MM.1S (cell line): ENCODE results near the gene GPC5.

Experiments
- DNase-seq: peaks from one replicate; pipeline ENCODE4 v3.0.0-alpha.2; 2015
- H2AFZ ChIP-seq: fragments of 300-600 bp; sonication (generic); 2 replicates; pipeline ENCODE4 v1.6.0; 2016; ENCODE audit warnings: antibody characterized with exemption, low read length
- H3F3A ChIP-seq: fragments of 300-600 bp; sonication (generic); 2 replicates; pipeline ENCODE4 v1.6.1; 2016; ENCODE audit warnings: mild to moderate bottlenecking, antibody characterized with exemption, low read length, moderate library complexity, mixed read lengths; ENCODE audit not compliant: insufficient read depth
- H3K27ac ChIP-seq: fragments of 300-600 bp; sonication (generic); 2 replicates; pipeline ENCODE4 v1.5.1; 2016; ENCODE audit warnings: mild to moderate bottlenecking, low read length
- H3K27me3 ChIP-seq: fragments of 300-600 bp; sonication (generic); replicated peaks from 2 replicates; pipeline ENCODE4 v1.6.0; 2016; ENCODE audit warnings: low read length; ENCODE audit not compliant: insufficient read depth
- H3K36me3 ChIP-seq: fragments of 300-600 bp; sonication (generic); replicated peaks from 2 replicates; pipeline ENCODE4 v1.6.1; 2016; ENCODE audit warnings: mild to moderate bottlenecking, low read length, mixed read lengths; ENCODE audit not compliant: insufficient read depth
- H3K4me1 ChIP-seq: fragments of 300-600 bp; sonication (generic); 2 replicates; pipeline ENCODE4 v1.6.1; 2016; ENCODE audit warnings: low read length, mixed read lengths
- H3K4me2 ChIP-seq: fragments of 300-600 bp; sonication (generic); 2 replicates; pipeline ENCODE4 v1.6.0; 2016; ENCODE audit warnings: low read depth, low read length
- H3K4me3 ChIP-seq: fragments of 300-600 bp; sonication (generic); 2 replicates; pipeline ENCODE4 v1.5.1; 2016; ENCODE audit warnings: low read length, mixed read lengths
- H3K79me2 ChIP-seq: fragments of 300-600 bp; sonication (generic); 2 replicates; pipeline ENCODE4 v1.6.1; 2016; ENCODE audit warnings: mixed run types, low read length, mixed read lengths
- H3K9ac ChIP-seq: fragments of 300-600 bp; sonication (generic); 2 replicates; pipeline ENCODE4 v1.6.1; 2016; ENCODE audit warnings: low read length, mixed read lengths
- H3K9me2 ChIP-seq: fragments of 300-600 bp; sonication (generic); replicated peaks from 2 replicates; pipeline ENCODE4 v1.6.1; 2016; ENCODE audit warnings: mild to moderate bottlenecking, low read length, mixed read lengths; ENCODE audit not compliant: insufficient read depth
- H3K9me3 ChIP-seq: fragments of 300-600 bp; sonication (generic); replicated peaks from 2 replicates; pipeline ENCODE4 v1.6.1; 2016; ENCODE audit warnings: mild to moderate bottlenecking, low read length, mixed read lengths; ENCODE audit not compliant: insufficient read depth
- H4K20me1 ChIP-seq: fragments of 300-600 bp; sonication (generic); 2 replicates; pipeline ENCODE4 v1.6.1; 2016; ENCODE audit warnings: mild to moderate bottlenecking, low read length, moderate library complexity, mixed read lengths; ENCODE audit not compliant: insufficient read depth
- CTCF ChIP-seq: fragments of 300-600 bp; sonication (generic); IDR thresholded peaks from 2 replicates; pipeline ENCODE4 v1.5.1; 2016; ENCODE audit warnings: antibody characterized with exemption, low read length, mixed read lengths
- EZH2 ChIP-seq: fragments of 300-600 bp; sonication (generic); optimal IDR thresholded peaks from 2 replicates; pipeline ENCODE3; 2017; ENCODE audit warnings: low read depth, mild to moderate bottlenecking, antibody characterized with exemption, low read length, mixed read lengths
- EZH2phosphoT487 ChIP-seq: fragments of 300-600 bp; sonication (generic); IDR thresholded peaks from 2 replicates; pipeline ENCODE4 v1.6.1; 2018; ENCODE audit warnings: antibody characterized with exemption, low read length

GPC5 gene

DNA sequence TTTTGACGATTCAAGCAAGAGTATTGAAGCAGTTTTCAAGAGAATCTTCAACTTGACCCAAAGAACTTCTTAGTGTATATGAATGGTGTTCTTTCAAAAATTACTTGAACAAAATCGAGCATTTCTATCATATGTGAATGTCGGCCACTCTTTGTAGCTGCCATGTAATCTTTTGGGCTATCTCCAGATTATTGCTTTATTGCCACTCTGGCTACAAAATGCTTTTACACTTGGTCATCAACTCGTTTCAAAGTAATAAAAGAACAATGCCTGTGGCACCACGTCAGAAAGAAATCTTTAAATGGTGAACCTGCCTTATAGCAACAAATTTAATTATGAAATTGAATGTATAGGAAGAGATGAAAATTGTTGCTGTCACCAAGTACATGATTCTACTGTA lies 834.5 kb downstream of the GPC5 start:
- TF ChIP-seq CTCF (no peak), EZH2phosphoT487 (no peak), EZH2 (no peak)
- no peaks in the 10 kb centered on the region for H3K4me1 ChIP-seq
- no peak overlapping the region for H3K27ac ChIP-seq
- no peaks in the 10 kb centered on the region for H4K20me1 ChIP-seq
- H3K9me3 ChIP-seq, result no peaks in the 10 kb centered on the region
- no peaks in the 10 kb centered on the region for H3K27me3 ChIP-seq
- no peak overlapping the region for H3K9ac ChIP-seq
- no peaks in the 10 kb centered on the region for H3K79me2 ChIP-seq
- no peaks in the 10 kb centered on the region for H3F3A ChIP-seq
- H3K4me3 ChIP-seq, result no peak overlapping the region
- H3K4me2 ChIP-seq, result no peak overlapping the region
- H3K36me3 ChIP-seq, result no peaks in the 10 kb centered on the region
- no peak for DNase-seq
- H2AFZ ChIP-seq, result no peak overlapping the region
- no peaks in the 10 kb centered on the region for H3K9me2 ChIP-seq

GRCh38 chr13:92251671-92252210 lies 853.3 kb downstream of the GPC5 start:
- H3K79me2 ChIP-seq, result no peaks in the 10 kb centered on the region
- no peak overlapping the region for H3K4me2 ChIP-seq
- H3K9ac ChIP-seq, result no peak overlapping the region
- no peaks in the 10 kb centered on the region; the same call in 1 of the 2 replicates for H3K9me3 ChIP-seq
- no peaks in the 10 kb centered on the region for H3K9me2 ChIP-seq
- no peaks in the 10 kb centered on the region for H3K36me3 ChIP-seq
- no peaks in the 10 kb centered on the region for H3K27me3 ChIP-seq
- no peak overlapping the region for H2AFZ ChIP-seq
- H4K20me1 ChIP-seq, result no peaks in the 10 kb centered on the region
- DNase-seq, result no peak
- no peaks in the 10 kb centered on the region for H3F3A ChIP-seq
- H3K4me3 ChIP-seq, result no peak overlapping the region
- no peak overlapping the region for H3K27ac ChIP-seq
- H3K4me1 ChIP-seq, result no peaks in the 10 kb centered on the region
- TF ChIP-seq CTCF, result no peak
- TF ChIP-seq EZH2phosphoT487, result no peak
- no peak for TF ChIP-seq EZH2

GRCh38 chr13:92255526-92255925 lies 857.1 kb downstream of the GPC5 start:
- Histone ChIP-seq H3K36me3 (no peaks in the 10 kb centered on the region), H3K9ac (no peak overlapping the region), H3K27me3 (no peaks in the 10 kb centered on the region), H3K9me3 (no peaks in the 10 kb centered on the region; the same call in 1 of the 2 replicates), H3K9me2 (no peaks in the 10 kb centered on the region), H4K20me1 (no peaks in the 10 kb centered on the region), H3K79me2 (no peaks in the 10 kb centered on the region), H3K4me2 (no peak overlapping the region), H3K4me3 (no peak overlapping the region), H3K27ac (no peak overlapping the region), H3K4me1 (no peaks in the 10 kb centered on the region), H2AFZ (no peak overlapping the region), H3F3A (no peaks in the 10 kb centered on the region)
- TF ChIP-seq CTCF (no peak), EZH2 (no peak), EZH2phosphoT487 (no peak)
- DNase-seq, result no peak
